ENCODE measurements around the gene FAM118B.

Gene FAM118B

GRCh38 chr11:126211236-126212088 lies at the start of gene FAM118B, which contains the start of gene RPUSD4:
FAM118B (plus strand) TSS chr11:126211782; CDS start chr11:126235002, 23,220 bp downstream.
RPUSD4 (minus strand) TSS chr11:126211650; CDS start chr11:126211638, 12 bp downstream.
- peak; percentile 90 for DNase-seq (ENCODE audit: low spot score)

- no peak for DNase-seq (ENCODE audit: low spot score)
Measured at GRCh38 chr11:126162306-126163030, 49.1 kb upstream of the FAM118B start.

- no peak for DNase-seq (ENCODE audit: low spot score)
Measured at GRCh38 chr11:126163074-126163700, 48.4 kb upstream of the FAM118B start.

- DNase-seq (ENCODE audit: low spot score) = no peak
Measured at GRCh38 chr11:126163779-126164178, 47.8 kb upstream of the FAM118B start.

GRCh38 chr11:126164781-126165180 lies 46.8 kb upstream of the FAM118B start:
- no peak for DNase-seq (ENCODE audit: low spot score)

- no peak for DNase-seq (ENCODE audit: low spot score)
Measured at GRCh38 chr11:126165311-126165720, 46.3 kb upstream of the FAM118B start.

- DNase-seq (ENCODE audit: low spot score) = no peak
Measured at GRCh38 chr11:126165757-126166156, 45.8 kb upstream of the FAM118B start.

GRCh38 chr11:126166413-126166812 lies 45.2 kb upstream of the FAM118B start:
- DNase-seq (ENCODE audit: low spot score) = no peak

GRCh38 chr11:126167488-126167887 lies 44.1 kb upstream of the FAM118B start:
- no peak for DNase-seq (ENCODE audit: low spot score)

GRCh38 chr11:126169291-126169690 lies 42.3 kb upstream of the FAM118B start:
- DNase-seq (ENCODE audit: low spot score) = no peak

GRCh38 chr11:126172596-126173038 lies 39.0 kb upstream of the FAM118B start:
- DNase-seq (ENCODE audit: low spot score) = no peak

GRCh38 chr11:126173257-126173656 lies 38.3 kb upstream of the FAM118B start:
- no peak for DNase-seq (ENCODE audit: low spot score)

- no peak for DNase-seq (ENCODE audit: low spot score)
Measured at GRCh38 chr11:126174816-126175215, 36.8 kb upstream of the FAM118B start.

GRCh38 chr11:126175393-126175792 lies 36.2 kb upstream of the FAM118B start:
- DNase-seq (ENCODE audit: low spot score) = no peak

GRCh38 chr11:126176853-126177470 lies 34.6 kb upstream of the FAM118B start:
- no peak for DNase-seq (ENCODE audit: low spot score)

GRCh38 chr11:126181939-126182730 lies 29.4 kb upstream of the FAM118B start:
- no peak for DNase-seq (ENCODE audit: low spot score)

- no peak for DNase-seq (ENCODE audit: low spot score)
Measured at GRCh38 chr11:126182787-126183445, 28.7 kb upstream of the FAM118B start.

- DNase-seq (ENCODE audit: low spot score) = no peak
Measured at GRCh38 chr11:126185259-126186024, 26.1 kb upstream of the FAM118B start.

- no peak for DNase-seq (ENCODE audit: low spot score)
Measured at GRCh38 chr11:126186025-126186698, 25.4 kb upstream of the FAM118B start.

All from HuH-7.5 (cell line).